IMR-90 (cell line): ENCODE results near the gene AJAP1. TPM values are rescaled to one million over a fixed set of nuclear protein-coding genes. Genes with fewer than 3 reads are reported as not detected.
A peak's percentile ranks its signal among the peaks of the same experiment; 100 is the strongest.

Experiments
- ATAC-seq: fragments of 200-7000 bp; cut with Tn5 transposase; 2 replicates; pipeline ENCODE4 v1.9.1; 2020; ENCODE audit warnings: low read depth, mild to moderate bottlenecking, moderate library complexity
- BruUV-seq: library from RNA; stranded (reverse); fragments of 400-500 nt; replicated peaks from 2 replicates; lab custom pipeline; 2021; lab: Mats Ljungman, UMichigan
- CTCF ChIA-PET: fragments of 300-600 bp; formaldehyde crosslinking; extraction: SDS; loops from one replicate; lab custom pipeline; 2021; ENCODE audit warnings: antibody characterized with exemption; lab: Yijun Ruan, JAX
- POLR2A ChIA-PET: fragments of 300-600 bp; sonication (Branson Sonifier 250); formaldehyde crosslinking; loops from one replicate; lab custom pipeline; 2022; ENCODE audit warnings: antibody characterized with exemption; ENCODE audit not compliant: unreplicated experiment; lab: Charles Lee
- DNase-seq: peaks from one replicate; pipeline ENCODE4 v3.0.0; 2013
- H2AFZ ChIP-seq: replicated peaks from 2 replicates; pipeline ENCODE3; 2013; ENCODE audit warnings: low read length, mild to moderate bottlenecking; ENCODE audit not compliant: poor library complexity
- H2AK5ac ChIP-seq: 2 replicates; pipeline ENCODE4 v1.6.1; 2013; ENCODE audit warnings: low read depth, low read length, inconsistent platforms
- H2AK9ac ChIP-seq: replicated peaks from 2 replicates; pipeline ENCODE3; 2013; ENCODE audit warnings: mild to moderate bottlenecking, low read depth, low read length, moderate library complexity; ENCODE audit not compliant: poor library complexity
- H2BK120ac ChIP-seq: 2 replicates; pipeline ENCODE4 v1.6.1; 2013; ENCODE audit warnings: low read depth, low read length, inconsistent platforms
- H2BK15ac ChIP-seq: 3 replicates; pipeline ENCODE4 v1.6.1; 2013; ENCODE audit warnings: low read depth, low read length, inconsistent platforms
- H2BK20ac ChIP-seq: 2 replicates; pipeline ENCODE4 v1.6.1; 2013; ENCODE audit warnings: low read depth, mild to moderate bottlenecking, inconsistent platforms, low read length, moderate library complexity
- H2BK5ac ChIP-seq: 2 replicates; pipeline ENCODE4 v1.6.1; 2013; ENCODE audit warnings: mild to moderate bottlenecking, low read depth, low read length, inconsistent platforms; ENCODE audit not compliant: poor library complexity, severe bottlenecking
- H3K14ac ChIP-seq: replicated peaks from 2 replicates; pipeline ENCODE4 v1.6.1; 2013; ENCODE audit warnings: low read depth, low read length, inconsistent platforms
- H3K18ac ChIP-seq: 2 replicates; pipeline ENCODE4 v1.6.1; 2013; ENCODE audit warnings: low read depth, low read length, control low read depth
- H3K23ac ChIP-seq: 2 replicates; pipeline ENCODE4 v1.6.1; 2013; ENCODE audit warnings: low read depth, low read length, inconsistent platforms
- H3K27ac ChIP-seq: 2 replicates; pipeline ENCODE4 v1.5.1; 2013; ENCODE audit warnings: mild to moderate bottlenecking, control low read depth, low read length; ENCODE audit not compliant: insufficient read depth
- H3K27me3 ChIP-seq: 2 replicates; pipeline ENCODE4 v1.6.1; 2013; ENCODE audit warnings: low read length; ENCODE audit not compliant: control insufficient read depth, insufficient read depth
- H3K36me3 ChIP-seq: 2 replicates; pipeline ENCODE4 v1.6.1; 2013; ENCODE audit warnings: low read length, mixed read lengths; ENCODE audit not compliant: control insufficient read depth, insufficient read depth
- H3K4ac ChIP-seq: 2 replicates; pipeline ENCODE4 v1.6.1; 2013; ENCODE audit warnings: low read depth, low read length, inconsistent platforms
- H3K4me1 ChIP-seq: 2 replicates; pipeline ENCODE4 v1.6.1; 2013; ENCODE audit warnings: low read length, mixed read lengths; ENCODE audit not compliant: control insufficient read depth, insufficient read depth
- H3K4me2 ChIP-seq: 2 replicates; pipeline ENCODE4 v1.6.1; 2013; ENCODE audit warnings: low read depth, mild to moderate bottlenecking, control low read depth, low read length, moderate library complexity
- H3K4me3 ChIP-seq: 2 replicates; pipeline ENCODE4 v1.5.1; 2013; ENCODE audit warnings: low read depth, mild to moderate bottlenecking, control low read depth, low read length, moderate library complexity; ENCODE audit not compliant: insufficient read depth
- H3K56ac ChIP-seq: 2 replicates; pipeline ENCODE4 v1.6.1; 2013; ENCODE audit warnings: low read length, inconsistent platforms; ENCODE audit not compliant: insufficient read depth; ENCODE audit errors: extremely low read depth
- H3K79me1 ChIP-seq, 2 experiments: 2 replicates each; pipeline ENCODE4 v1.6.1; 2013; ENCODE audit warnings: low read length in 2 of 2, inconsistent platforms in 1 of 2, low read depth in 1 of 2
- H3K9ac ChIP-seq: 2 replicates; pipeline ENCODE4 v1.6.1; 2013; ENCODE audit warnings: low read depth, low read length, control low read depth
- H3K9me1 ChIP-seq: 2 replicates; pipeline ENCODE4 v1.6.1; 2013; ENCODE audit warnings: low read length, inconsistent platforms; ENCODE audit not compliant: insufficient read depth
- H3K9me3 ChIP-seq: 2 replicates; pipeline ENCODE4 v1.6.1; 2013; ENCODE audit warnings: low read length; ENCODE audit not compliant: control insufficient read depth, insufficient read depth
- H4K20me1 ChIP-seq: 2 replicates; pipeline ENCODE4 v1.6.1; 2013; ENCODE audit warnings: low read length, inconsistent platforms; ENCODE audit not compliant: insufficient read depth
- H4K5ac ChIP-seq: 2 replicates; pipeline ENCODE4 v1.6.1; 2013; ENCODE audit warnings: mild to moderate bottlenecking, low read depth, low read length, control low read depth
- H4K8ac ChIP-seq, 2 experiments: 2 replicates each; pipeline ENCODE4 v1.6.1; 2013; ENCODE audit warnings: low read depth in 2 of 2, low read length in 2 of 2, control low read depth in 1 of 2, inconsistent platforms in 1 of 2
- H4K91ac ChIP-seq: 2 replicates; pipeline ENCODE4 v1.6.1; 2013; ENCODE audit warnings: low read depth, low read length, inconsistent platforms; ENCODE audit not compliant: insufficient read depth
- FOS ChIP-seq: fragments of 150-350 bp; IDR thresholded peaks from 2 replicates; pipeline ENCODE4 v1.6.1; 2016; ENCODE audit warnings: low read depth, low read length
- MAFK ChIP-seq: IDR thresholded peaks from 2 replicates; pipeline ENCODE4 v1.6.1; 2012; ENCODE audit warnings: low read depth, low read length, improper control_type of control experiment
- MAZ ChIP-seq: IDR thresholded peaks from 2 replicates; pipeline ENCODE4 v1.6.1; 2012; ENCODE audit warnings: low read depth, mild to moderate bottlenecking, low read length, improper control_type of control experiment, moderate library complexity, borderline replicate concordance
- POLR2A ChIP-seq: IDR thresholded peaks from 2 replicates; pipeline ENCODE4 v1.6.1; 2012; ENCODE audit warnings: mild to moderate bottlenecking, low read depth, low read length
- RAD21 ChIP-seq: IDR thresholded peaks from 2 replicates; pipeline ENCODE4 v1.6.1; 2012; ENCODE audit warnings: low read length, improper control_type of control experiment
- RCOR1 ChIP-seq: IDR thresholded peaks from 2 replicates; pipeline ENCODE4 v1.6.1; 2012; ENCODE audit warnings: mild to moderate bottlenecking, low read length, improper control_type of control experiment; ENCODE audit not compliant: insufficient replicate concordance
- RFX5 ChIP-seq: IDR thresholded peaks from 2 replicates; pipeline ENCODE4 v1.8.0; 2012; ENCODE audit warnings: low read depth, mild to moderate bottlenecking, low read length, moderate library complexity
- USF2 ChIP-seq: fragments of 150-350 bp; IDR thresholded peaks from 2 replicates; pipeline ENCODE4 v1.6.1; 2017; ENCODE audit warnings: mild to moderate bottlenecking, antibody characterized with exemption, low read length, low read depth
- WGBS, 2 experiments: methylation state at CpG; one replicate each; pipeline versions ENCODE4 v1.1.5 to v1.1.7; 2013; ENCODE audit warnings: missing lambda C conversion rate in 2 of 2; ENCODE audit not compliant: insufficient read length in 1 of 2; ENCODE audit errors: extremely low coverage in 2 of 2; 5-methylcytosine and 5-hydroxymethylcytosine counted together
- dilution Hi-C: fragments of 300-500 bp; cut with HindIII; formaldehyde crosslinking; loops from one replicate; pipeline ENCODE4 v1.14.3; 2018; ENCODE audit warnings: low sequenced_read_pairs; ENCODE audit not compliant: unreplicated experiment
- in situ Hi-C: fragments of 300-500 bp; cut with MboI; formaldehyde crosslinking; loops from 3 replicates; pipeline ENCODE4 v1.14.3; 2019; ENCODE audit warnings: low sequenced_read_pairs, inconsistent platforms, mixed read lengths
- intact Hi-C: fragments of 100-400 bp; cut with micrococcal nuclease; formaldehyde crosslinking; loops from 2 replicates; pipeline ENCODE4 v1.10.0; 2022
- polyA plus RNA-seq, 3 experiments: library from polyadenylated mRNA; depleted of rRNA; stranded (reverse); fragments of >200 nt; gene quantifications; 2 replicates each; pipeline ENCODE4 v1.2.3, GENCODE V29; 2012; ENCODE audit warnings: low replicate concordance in 1 of 3
- total RNA-seq: library from RNA; depleted of rRNA; stranded (reverse); fragments of >200 nt; gene quantifications from 2 replicates; pipeline ENCODE4 v1.2.3, GENCODE V29; 2012

AJAP1 gene
- total and polyA plus RNA-seq, 2 of the 4 experiments (the other 2 are of a cell fraction), result under 0.01 to 0.02 TPM

- Histone ChIP-seq H4K91ac (no peak overlapping the region), H2AK5ac (no peak overlapping the region), H3K9me1 (no peaks in the 10 kb centered on the region), H3K4me3 (no peak overlapping the region), H3K27ac (no peak overlapping the region), H3K14ac (no peak overlapping the region), H3K36me3 (no peaks in the 10 kb centered on the region), H3K9me3 (peaks cover 35% of the 10 kb centered on the region), H3K56ac (no peak overlapping the region), H2AFZ (peak overlapping the region; percentile 21), H2BK5ac (no peak overlapping the region), H4K5ac (no peak overlapping the region), H3K79me1 (no peaks in the 10 kb centered on the region), H3K27me3 (no peaks in the 10 kb centered on the region), H2BK15ac (no peak overlapping the region), H2BK120ac (no peak overlapping the region), H3K4me2 (no peak overlapping the region), H2BK20ac (no peak overlapping the region), H2AK9ac (no peak overlapping the region), H3K18ac (no peak overlapping the region), H3K23ac (no peak overlapping the region), H3K4me1 (no peaks in the 10 kb centered on the region), H4K20me1 (no peaks in the 10 kb centered on the region), H3K9ac (no peak overlapping the region), H4K8ac (no peak overlapping the region), H3K4ac (no peak overlapping the region)
- dilution Hi-C loops (no loop called here), intact Hi-C loops (no loop called here), in situ Hi-C loops (no loop called here)
- DNase-seq (no peak), ATAC-seq (no peak)
- ChIA-PET CTCF (no interaction called here), POLR2A (no interaction called here)
- TF ChIP-seq RCOR1 (no peak), POLR2A (no peak), MAZ (no peak), RFX5 (no peak), USF2 (no peak), RAD21 (no peak), MAFK (no peak), FOS (no peak)
- WGBS, 2 experiments, result 53% methylated on average over 7 of the region's 14 CpGs; no CpG with 5 or more reads in 1 of the 2 experiments
- no TSS peak for BruUV-seq
Observed at GRCh38 chr1:4634156-4634792, 20.1 kb upstream of the AJAP1 start.
